ENCODE data around the gene AGER.

The AGER gene

GRCh38 chr6:32167761-32168262 lies 16.2 kb downstream of the AGER start:
- no peak for DNase-seq

GRCh38 chr6:32167154-32167760 lies 16.8 kb downstream of the AGER start:
- no peak for DNase-seq

- DNase-seq, result no peak
These were observed 17.5 kb downstream of the AGER start for GRCh38 chr6:32166411-32167061.

GRCh38 chr6:32164295-32164694 lies 19.8 kb downstream of the AGER start, which contains the start of gene EGFL8:
Gene EGFL8 (plus strand): TSS chr6:32164595. CDS start chr6:32166166, 1,571 bp downstream.
- DNase-seq, result no peak

GRCh38 chr6:32163559-32164258 lies 20.3 kb downstream of the AGER start:
- DNase-seq, result no peak

- no peak for DNase-seq
These were observed 26.0 kb downstream of the AGER start for GRCh38 chr6:32158052-32158451.

GRCh38 chr6:32156891-32157290 lies 27.2 kb downstream of the AGER start:
- DNase-seq, result no peak

- DNase-seq, result peak; percentile 44 to 54
These were observed 29.4 kb downstream of the AGER start for GRCh38 chr6:32154514-32155161.

GRCh38 chr6:32153564-32154513 lies 30.2 kb downstream of the AGER start, which contains the start of gene PPT2:
Gene PPT2 (plus strand): TSS chr6:32154141. CDS start chr6:32154595, 454 bp downstream.
- DNase-seq, result peak; percentile 58 to 67

GRCh38 chr6:32152769-32153563 lies 31.1 kb downstream of the AGER start:
- no peak for DNase-seq

GRCh38 chr6:32151863-32152768 lies 31.9 kb downstream of the AGER start, which contains the start of gene PRRT1:
Gene PRRT1 (minus strand): TSS chr6:32151939. CDS start chr6:32151827, 112 bp downstream.
- no peak for DNase-seq

GRCh38 chr6:32151181-32151862 lies 32.7 kb downstream of the AGER start:
- no peak for DNase-seq

- DNase-seq, result no peak
These were observed 33.9 kb downstream of the AGER start for GRCh38 chr6:32149932-32150870.

GRCh38 chr6:32149092-32149755 lies 34.8 kb downstream of the AGER start:
- no peak for DNase-seq

GRCh38 chr6:32148289-32149091 lies 35.6 kb downstream of the AGER start:
- DNase-seq, result peak; percentile 62 to 66

GRCh38 chr6:32147401-32148132 lies 36.5 kb downstream of the AGER start:
- DNase-seq, result no peak

Measured in stimulated activated CD4-positive, alpha-beta T cell treated with anti-CD3 and anti-CD28 coated beads, Interleukin-4, amount 100 ng/mL, for 4 hours (primary cell).